Measurements from ENCODE around the gene ZDHHC24.

DNA sequence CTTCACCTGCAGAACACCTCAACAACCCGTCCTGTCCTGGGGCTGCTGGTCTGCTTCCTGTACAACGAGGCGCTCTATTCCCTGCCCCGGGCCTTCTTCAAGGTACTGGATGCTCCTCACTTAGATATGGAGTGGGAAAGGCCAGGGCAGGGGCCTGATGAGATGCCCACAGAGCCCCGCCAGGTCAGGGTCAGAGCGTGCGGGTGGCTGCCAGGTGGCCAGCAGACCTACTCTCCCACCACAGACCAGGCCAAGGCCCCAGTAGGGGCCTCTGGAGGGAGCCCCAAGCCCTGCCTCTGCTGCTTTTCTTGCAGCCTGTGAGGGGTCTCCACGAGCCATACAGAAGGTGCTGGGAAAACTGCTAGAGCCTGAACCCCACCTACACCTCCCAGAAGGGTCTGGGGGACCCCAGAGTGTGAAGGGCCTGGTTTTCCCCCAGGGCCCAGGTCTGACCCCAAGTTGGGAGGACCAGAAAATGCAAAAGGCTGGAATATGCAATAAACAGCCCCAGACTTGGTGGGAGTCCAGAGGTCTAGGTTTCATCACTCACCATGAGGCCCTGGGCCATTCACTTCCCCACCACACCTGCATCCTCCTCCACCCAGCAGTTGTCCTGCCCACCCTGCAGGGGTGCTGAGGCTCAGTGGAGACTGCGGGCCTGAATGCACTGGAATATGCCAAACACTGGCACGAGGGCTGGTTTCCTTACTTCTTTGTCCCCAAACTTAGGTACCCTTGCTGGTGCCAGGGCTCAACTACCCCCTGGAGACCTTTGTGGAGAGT is 14.7 kb downstream of the ZDHHC24 start:
- TF ChIP-seq, protein P1, sequence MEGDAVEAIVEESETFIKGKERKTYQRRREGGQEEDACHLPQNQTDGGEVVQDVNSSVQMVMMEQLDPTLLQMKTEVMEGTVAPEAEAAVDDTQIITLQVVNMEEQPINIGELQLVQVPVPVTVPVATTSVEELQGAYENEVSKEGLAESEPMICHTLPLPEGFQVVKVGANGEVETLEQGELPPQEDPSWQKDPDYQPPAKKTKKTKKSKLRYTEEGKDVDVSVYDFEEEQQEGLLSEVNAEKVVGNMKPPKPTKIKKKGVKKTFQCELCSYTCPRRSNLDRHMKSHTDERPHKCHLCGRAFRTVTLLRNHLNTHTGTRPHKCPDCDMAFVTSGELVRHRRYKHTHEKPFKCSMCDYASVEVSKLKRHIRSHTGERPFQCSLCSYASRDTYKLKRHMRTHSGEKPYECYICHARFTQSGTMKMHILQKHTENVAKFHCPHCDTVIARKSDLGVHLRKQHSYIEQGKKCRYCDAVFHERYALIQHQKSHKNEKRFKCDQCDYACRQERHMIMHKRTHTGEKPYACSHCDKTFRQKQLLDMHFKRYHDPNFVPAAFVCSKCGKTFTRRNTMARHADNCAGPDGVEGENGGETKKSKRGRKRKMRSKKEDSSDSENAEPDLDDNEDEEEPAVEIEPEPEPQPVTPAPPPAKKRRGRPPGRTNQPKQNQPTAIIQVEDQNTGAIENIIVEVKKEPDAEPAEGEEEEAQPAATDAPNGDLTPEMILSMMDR (IDR thresholded peaks at IDR 0.05) = no peak
- TF ChIP-seq POLR2AphosphoS5 (IDR thresholded peaks at IDR 0.05) = no peak
- TF ChIP-seq POLR2A (IDR thresholded peaks at IDR 0.05) = no peak
- no peak for TF ChIP-seq EP300 (IDR thresholded peaks at IDR 0.05)
